HEK293 (cell line): ENCODE data around the gene ATP6V0A4.

Experiments used
- CTCF ChIA-PET: fragments of 350-600 bp; formaldehyde crosslinking; extraction: SDS; loops from one replicate; lab custom pipeline; 2021; ENCODE audit warnings: antibody characterized with exemption; lab: Yijun Ruan, JAX
- POLR2A ChIA-PET: fragments of 300-600 bp; formaldehyde crosslinking; extraction: SDS; loops from one replicate; lab custom pipeline; 2020; ENCODE audit warnings: antibody characterized with exemption, inconsistent platforms; lab: Yijun Ruan, JAX
- H3K27ac ChIP-seq: fragments of 200-500 bp; sonication (Bioruptor generic); 2 replicates; pipeline ENCODE4 v1.5.1; 2014; ENCODE audit warnings: low read depth, low read length, control low read depth, inconsistent platforms; ENCODE audit errors: extremely low read depth
- H3K36me3 ChIP-seq, 2 experiments: fragments of 200-500 bp in 1 of 2; sonication (Bioruptor generic) in 1 of 2; 1 replicate in 1 of 2; 2 replicates in 1 of 2; pipeline ENCODE4 v1.5.1; 2014 to 2017; ENCODE audit warnings: inconsistent platforms in 2 of 2, low read length in 2 of 2; ENCODE audit not compliant: control insufficient read depth in 2 of 2, insufficient read depth in 1 of 2
- H3K4me1 ChIP-seq: fragments of 200-500 bp; sonication (Bioruptor generic); 2 replicates; pipeline ENCODE4 v1.5.1; 2014; ENCODE audit warnings: mild to moderate bottlenecking, low read length, inconsistent platforms; ENCODE audit not compliant: control insufficient read depth, insufficient read depth
- H3K4me3 ChIP-seq: 2 replicates; pipeline ENCODE4 v1.5.1; 2011; ENCODE audit warnings: low read depth, mild to moderate bottlenecking, control low read depth, low read length, moderate library complexity
- H3K9me3 ChIP-seq: fragments of 200-500 bp; sonication (Bioruptor generic); 2 replicates; pipeline ENCODE4 v1.5.1; 2014; ENCODE audit warnings: low read depth, low read length, inconsistent platforms; ENCODE audit not compliant: control insufficient read depth, insufficient read depth
- GLIS2 ChIP-seq: fragments of 450-650 bp; formaldehyde crosslinking; IDR thresholded peaks from 2 replicates; pipeline ENCODE4 v1.5.1; 2016; ENCODE audit warnings: missing biosample characterization, missing genetic modification characterization
- OVOL3 ChIP-seq: fragments of 450-650 bp; formaldehyde crosslinking; IDR thresholded peaks from 2 replicates; pipeline ENCODE4 v1.5.1; 2016; ENCODE audit warnings: missing biosample characterization, missing genetic modification characterization
- WT1 ChIP-seq: fragments of 450-650 bp; formaldehyde crosslinking; IDR thresholded peaks from 2 replicates; pipeline ENCODE4 v1.5.1; 2016; ENCODE audit warnings: missing biosample characterization, missing genetic modification characterization
- ZBTB21 ChIP-seq: fragments of 450-650 bp; formaldehyde crosslinking; IDR thresholded peaks from 2 replicates; pipeline ENCODE4 v1.5.1; 2017; ENCODE audit warnings: missing biosample characterization, missing genetic modification characterization
- ZBTB7A ChIP-seq: fragments of 450-650 bp; formaldehyde crosslinking; IDR thresholded peaks from 2 replicates; pipeline ENCODE4 v1.5.1; 2016; ENCODE audit warnings: low read depth, missing biosample characterization, missing genetic modification characterization
- ZBTB8A ChIP-seq: fragments of 450-650 bp; formaldehyde crosslinking; IDR thresholded peaks from 2 replicates; pipeline ENCODE4 v1.5.1; 2016; ENCODE audit warnings: missing biosample characterization, missing genetic modification characterization
- ZNF121 ChIP-seq: fragments of 450-650 bp; formaldehyde crosslinking; IDR thresholded peaks from 2 replicates; pipeline ENCODE4 v1.5.1; 2016; ENCODE audit warnings: missing biosample characterization, missing genetic modification characterization
- ZNF138 ChIP-seq: fragments of 450-650 bp; formaldehyde crosslinking; IDR thresholded peaks from 2 replicates; pipeline ENCODE4 v1.5.1; 2016; ENCODE audit warnings: missing biosample characterization, missing genetic modification characterization, borderline replicate concordance
- ZNF19 ChIP-seq: fragments of 450-650 bp; formaldehyde crosslinking; IDR thresholded peaks from 2 replicates; pipeline ENCODE4; 2016; ENCODE audit warnings: missing biosample characterization, missing genetic modification characterization, low read depth
- ZNF404 ChIP-seq: fragments of 450-650 bp; formaldehyde crosslinking; IDR thresholded peaks from 2 replicates; pipeline ENCODE4 v1.5.1; 2017; ENCODE audit warnings: missing biosample characterization, missing genetic modification characterization
- ZNF510 ChIP-seq: fragments of 450-650 bp; formaldehyde crosslinking; IDR thresholded peaks from 2 replicates; pipeline ENCODE4 v1.5.1; 2018; ENCODE audit warnings: mild to moderate bottlenecking, missing genetic modification characterization, missing biosample characterization; ENCODE audit not compliant: insufficient replicate concordance
- ZNF571 ChIP-seq: fragments of 450-650 bp; formaldehyde crosslinking; IDR thresholded peaks from 2 replicates; pipeline ENCODE4 v1.5.0; 2017; ENCODE audit warnings: missing biosample characterization, missing genetic modification characterization
- ZNF610 ChIP-seq: fragments of 450-650 bp; formaldehyde crosslinking; IDR thresholded peaks from 2 replicates; pipeline ENCODE4 v1.5.1; 2016; ENCODE audit warnings: missing biosample characterization, missing genetic modification characterization, borderline replicate concordance
- ZNF623 ChIP-seq: fragments of 450-650 bp; formaldehyde crosslinking; IDR thresholded peaks from 2 replicates; pipeline ENCODE4 v1.5.1; 2016; ENCODE audit warnings: missing biosample characterization, missing genetic modification characterization
- TF ChIP-seq, protein P1 (sequence below): fragments of 450-650 bp; formaldehyde crosslinking; IDR thresholded peaks from 2 replicates; pipeline ENCODE4 v1.5.1; 2016; ENCODE audit warnings: missing biosample characterization, missing genetic modification characterization, low read depth
- TF ChIP-seq, protein P2 (sequence below): fragments of 450-650 bp; formaldehyde crosslinking; IDR thresholded peaks from 2 replicates; pipeline ENCODE4 v1.5.1; 2016; ENCODE audit warnings: missing biosample characterization, missing genetic modification characterization

The ATP6V0A4 gene

DNA sequence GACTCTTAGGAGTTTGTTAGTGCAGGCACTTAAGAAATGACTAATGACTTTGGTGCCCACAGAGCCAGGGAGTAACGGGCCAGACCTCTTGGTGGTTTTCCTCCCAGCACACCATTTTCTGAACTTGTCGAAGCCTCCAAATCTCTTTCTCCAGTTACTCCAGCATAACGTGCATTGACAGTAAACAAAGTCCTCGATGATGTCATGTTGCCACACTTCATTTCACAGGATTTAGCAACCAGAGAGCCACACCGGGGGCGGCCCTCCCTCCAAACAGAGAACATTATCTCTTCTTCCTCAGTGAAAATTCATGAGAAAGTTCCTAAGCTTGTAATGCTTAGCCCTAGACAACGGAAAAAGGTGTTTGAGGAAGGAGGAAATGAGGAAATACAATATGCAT lies 92.8 kb downstream of the ATP6V0A4 start:
- peak; percentile 25; the same call in 1 of the 2 replicates for TF ChIP-seq ZBTB21 (tag by site-specific recombination)
- no peak for TF ChIP-seq ZNF121 (tag by site-specific recombination)
- TF ChIP-seq, protein P1, sequence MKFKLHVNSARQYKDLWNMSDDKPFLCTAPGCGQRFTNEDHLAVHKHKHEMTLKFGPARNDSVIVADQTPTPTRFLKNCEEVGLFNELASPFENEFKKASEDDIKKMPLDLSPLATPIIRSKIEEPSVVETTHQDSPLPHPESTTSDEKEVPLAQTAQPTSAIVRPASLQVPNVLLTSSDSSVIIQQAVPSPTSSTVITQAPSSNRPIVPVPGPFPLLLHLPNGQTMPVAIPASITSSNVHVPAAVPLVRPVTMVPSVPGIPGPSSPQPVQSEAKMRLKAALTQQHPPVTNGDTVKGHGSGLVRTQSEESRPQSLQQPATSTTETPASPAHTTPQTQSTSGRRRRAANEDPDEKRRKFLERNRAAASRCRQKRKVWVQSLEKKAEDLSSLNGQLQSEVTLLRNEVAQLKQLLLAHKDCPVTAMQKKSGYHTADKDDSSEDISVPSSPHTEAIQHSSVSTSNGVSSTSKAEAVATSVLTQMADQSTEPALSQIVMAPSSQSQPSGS (tag by site-specific recombination): peak; percentile 38
- H3K27ac ChIP-seq: no peak overlapping the region
- H3K4me1 ChIP-seq: no peaks in the 10 kb centered on the region
- no peaks in the 10 kb centered on the region for H3K9me3 ChIP-seq
- ChIA-PET POLR2A (no interaction called here), CTCF (interaction anchor here (1.0 kb wide), 1 partner anchor 22 kb away, joined by 4 read pairs; no protein-coding TSS in a partner anchor)
- no peaks in the 10 kb centered on the region for H3K36me3 ChIP-seq
- no peak overlapping the region for H3K4me3 ChIP-seq

DNA sequence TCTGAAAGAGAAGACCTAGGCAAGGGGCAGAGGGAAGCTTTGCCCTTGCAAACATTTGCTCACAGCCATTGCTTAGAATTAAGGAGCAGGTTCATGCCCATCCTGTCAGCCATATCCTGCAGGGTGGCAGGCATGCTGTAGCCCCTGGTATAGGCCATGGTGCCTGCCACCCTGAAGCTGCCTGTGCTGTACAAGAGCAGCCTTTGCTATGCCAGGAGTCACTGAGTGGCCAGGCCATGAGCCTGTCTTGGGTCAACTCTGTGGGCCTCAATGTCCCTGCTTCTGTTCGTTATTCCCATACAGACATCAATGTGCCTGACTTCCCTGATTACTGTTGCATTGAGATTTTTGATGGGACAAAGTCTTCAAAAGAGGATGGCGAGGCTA lies 96.5 kb downstream of the ATP6V0A4 start:
- Histone ChIP-seq H3K4me1 (no peaks in the 10 kb centered on the region), H3K36me3 (no peaks in the 10 kb centered on the region), H3K27ac (no peak overlapping the region), H3K9me3 (no peaks in the 10 kb centered on the region), H3K4me3 (no peak overlapping the region)
- POLR2A ChIA-PET: no interaction called here
- CTCF ChIA-PET: interaction anchor here (0.6 kb wide), 1 partner anchor 37 kb away, joined by 3 read pairs; no protein-coding TSS in a partner anchor
- TF ChIP-seq ZNF138 (tag by site-specific recombination) (no peak), ZBTB7A (tag by site-specific recombination) (no peak), ZNF623 (tag by site-specific recombination) (no peak), ZNF404 (no peak), ZBTB8A (no peak), OVOL3 (tag by site-specific recombination) (no peak)
- TF ChIP-seq, all 188 proteins: peak for 0

DNA sequence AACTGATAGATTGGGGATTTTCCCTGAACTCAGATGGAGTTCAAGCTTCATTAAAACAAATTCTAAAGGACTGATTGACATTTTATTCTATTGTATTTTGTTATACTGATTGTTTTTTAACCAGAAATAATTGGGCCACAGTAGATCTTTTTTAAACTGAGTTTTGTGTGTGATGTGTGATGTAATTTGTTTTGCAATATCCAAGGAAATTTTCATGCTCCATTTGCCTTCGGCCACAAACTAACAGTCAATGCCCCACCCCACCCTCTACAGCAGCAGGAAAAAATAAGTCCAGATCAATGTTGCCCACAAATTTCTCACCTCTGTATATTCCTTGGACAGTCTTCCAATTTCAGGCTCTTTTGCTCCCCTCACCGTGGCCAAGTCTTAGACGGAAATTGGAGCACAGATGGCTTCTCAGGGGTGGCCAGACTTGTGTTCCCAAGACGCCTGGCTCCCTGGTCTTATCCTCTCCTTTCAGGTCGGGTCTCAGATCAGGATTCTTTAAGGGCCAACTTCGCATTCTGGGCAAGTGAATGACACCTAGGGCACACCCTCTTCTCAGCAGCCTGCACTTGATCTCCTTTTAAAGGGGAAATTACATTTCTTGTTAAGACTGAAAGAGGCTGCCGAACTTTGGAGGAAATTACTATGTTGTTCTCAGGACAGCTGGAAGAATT lies 97.0 kb downstream of the ATP6V0A4 start, which contains the start of gene SVOPL:
TSS of gene SVOPL (minus strand) at position 506 of the 680 bp plus-strand sequence. CDS start 22,317 bp downstream, outside the sequence.
- Histone ChIP-seq H3K4me1 (no peaks in the 10 kb centered on the region), H3K4me3 (no peak within 1 kb of the TSS), H3K9me3 (no peaks in the 10 kb centered on the region), H3K27ac (no peak within 1 kb of the TSS), H3K36me3 (no peaks in the 10 kb centered on the region)
- CTCF ChIA-PET: interaction anchor here (0.6 kb wide), 1 partner anchor 38 kb away, joined by 3 read pairs; no protein-coding TSS in a partner anchor
- TF ChIP-seq ZNF19 (tag by site-specific recombination) (no peak), GLIS2 (tag by site-specific recombination) (no peak), WT1 (tag by site-specific recombination) (no peak), ZNF610 (tag by site-specific recombination) (no peak), ZNF510 (tag by site-specific recombination) (no peak), ZNF571 (tag by site-specific recombination) (no peak)
- TF ChIP-seq, protein P2, sequence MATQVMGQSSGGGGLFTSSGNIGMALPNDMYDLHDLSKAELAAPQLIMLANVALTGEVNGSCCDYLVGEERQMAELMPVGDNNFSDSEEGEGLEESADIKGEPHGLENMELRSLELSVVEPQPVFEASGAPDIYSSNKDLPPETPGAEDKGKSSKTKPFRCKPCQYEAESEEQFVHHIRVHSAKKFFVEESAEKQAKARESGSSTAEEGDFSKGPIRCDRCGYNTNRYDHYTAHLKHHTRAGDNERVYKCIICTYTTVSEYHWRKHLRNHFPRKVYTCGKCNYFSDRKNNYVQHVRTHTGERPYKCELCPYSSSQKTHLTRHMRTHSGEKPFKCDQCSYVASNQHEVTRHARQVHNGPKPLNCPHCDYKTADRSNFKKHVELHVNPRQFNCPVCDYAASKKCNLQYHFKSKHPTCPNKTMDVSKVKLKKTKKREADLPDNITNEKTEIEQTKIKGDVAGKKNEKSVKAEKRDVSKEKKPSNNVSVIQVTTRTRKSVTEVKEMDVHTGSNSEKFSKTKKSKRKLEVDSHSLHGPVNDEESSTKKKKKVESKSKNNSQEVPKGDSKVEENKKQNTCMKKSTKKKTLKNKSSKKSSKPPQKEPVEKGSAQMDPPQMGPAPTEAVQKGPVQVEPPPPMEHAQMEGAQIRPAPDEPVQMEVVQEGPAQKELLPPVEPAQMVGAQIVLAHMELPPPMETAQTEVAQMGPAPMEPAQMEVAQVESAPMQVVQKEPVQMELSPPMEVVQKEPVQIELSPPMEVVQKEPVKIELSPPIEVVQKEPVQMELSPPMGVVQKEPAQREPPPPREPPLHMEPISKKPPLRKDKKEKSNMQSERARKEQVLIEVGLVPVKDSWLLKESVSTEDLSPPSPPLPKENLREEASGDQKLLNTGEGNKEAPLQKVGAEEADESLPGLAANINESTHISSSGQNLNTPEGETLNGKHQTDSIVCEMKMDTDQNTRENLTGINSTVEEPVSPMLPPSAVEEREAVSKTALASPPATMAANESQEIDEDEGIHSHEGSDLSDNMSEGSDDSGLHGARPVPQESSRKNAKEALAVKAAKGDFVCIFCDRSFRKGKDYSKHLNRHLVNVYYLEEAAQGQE (tag by site-specific recombination): no peak
- POLR2A ChIA-PET: no interaction called here
